PFSK-1 (cell line): ENCODE measurements around the gene GABRR3. TPM values are rescaled to one million over a fixed set of nuclear protein-coding genes. Genes with fewer than 3 reads are reported as not detected.

Source experiments
- FOXP2 ChIP-seq: optimal IDR thresholded peaks from 2 replicates; pipeline ENCODE3; 2011; ENCODE audit warnings: borderline replicate concordance, control low read depth, inconsistent platforms; ENCODE audit not compliant: insufficient read depth; ENCODE audit errors: extremely low read length, extremely low read depth
- POLR2AphosphoS5 ChIP-seq: IDR thresholded peaks from 2 replicates; pipeline ENCODE4 v1.6.1; 2012; ENCODE audit warnings: low read depth, mild to moderate bottlenecking, control low read depth, low read length, moderate library complexity
- REST ChIP-seq, 2 experiments: IDR thresholded peaks; 2 replicates each; pipeline versions ENCODE4 v1.6.1 to v1.8.0; 2011 to 2012; ENCODE audit warnings: low read depth in 2 of 2, low read length in 2 of 2, control low read depth in 1 of 2, inconsistent platforms in 1 of 2, mild to moderate bottlenecking in 1 of 2, moderate library complexity in 1 of 2; ENCODE audit not compliant: insufficient read depth in 1 of 2
- SIN3A ChIP-seq: IDR thresholded peaks from 2 replicates; pipeline ENCODE4 v1.6.1; 2012; ENCODE audit warnings: mild to moderate bottlenecking, low read length, moderate library complexity, borderline replicate concordance; ENCODE audit not compliant: insufficient read depth
- TAF1 ChIP-seq: IDR thresholded peaks from 2 replicates; pipeline ENCODE4 v1.6.1; 2012; ENCODE audit warnings: low read length, control low read depth, borderline replicate concordance; ENCODE audit not compliant: insufficient read depth
- polyA plus RNA-seq: library from polyadenylated mRNA; unstranded; fragments of >200 nt; gene quantifications from one replicate; pipeline ENCODE4 v1.2.1, GENCODE V29; 2012; ENCODE audit warnings: low read depth, missing spikeins; ENCODE audit not compliant: insufficient read length

GABRR3 gene
- not detected for polyA plus RNA-seq

GRCh38 chr3:98035208-98035607 lies at the start of gene GABRR3:
Gene GABRR3, minus strand, starts transcription at chr3:98035315. Its CDS starts 328 bp downstream, at chr3:98034987.
- TF ChIP-seq SIN3A, result no peak
- TF ChIP-seq REST (IDR thresholded peaks at IDR 0.05; ENCODE audit: insufficient read depth in 1 of 2, low read depth in 2 of 2, low read length in 2 of 2), result no peak
- no peak for TF ChIP-seq TAF1
- TF ChIP-seq FOXP2, result no peak

GRCh38 chr3:98073486-98073885 lies 38.4 kb upstream of the GABRR3 start:
- TF ChIP-seq SIN3A (no peak), POLR2AphosphoS5 (no peak), TAF1 (no peak), FOXP2 (no peak)

- TF ChIP-seq TAF1 (no peak), REST (IDR thresholded peaks at IDR 0.05; ENCODE audit: insufficient read depth in 1 of 2, low read depth in 2 of 2, low read length in 2 of 2) (no peak), SIN3A (no peak), POLR2AphosphoS5 (no peak), FOXP2 (no peak)
These were observed 35.7 kb upstream of the GABRR3 start for GRCh38 chr3:98070840-98071239.

GRCh38 chr3:98068824-98069223 lies 33.7 kb upstream of the GABRR3 start:
- TF ChIP-seq POLR2AphosphoS5, result no peak
- TF ChIP-seq TAF1, result no peak
- no peak for TF ChIP-seq REST (IDR thresholded peaks at IDR 0.05; ENCODE audit: insufficient read depth in 1 of 2, low read depth in 2 of 2, low read length in 2 of 2)
- no peak for TF ChIP-seq SIN3A
- TF ChIP-seq FOXP2, result no peak

GRCh38 chr3:98058244-98058960 lies 23.3 kb upstream of the GABRR3 start:
- no peak for TF ChIP-seq FOXP2
- no peak for TF ChIP-seq POLR2AphosphoS5
- no peak for TF ChIP-seq SIN3A
- TF ChIP-seq REST (IDR thresholded peaks at IDR 0.05; ENCODE audit: insufficient read depth in 1 of 2, low read depth in 2 of 2, low read length in 2 of 2), result no peak
- no peak for TF ChIP-seq TAF1
